Measurements from ENCODE around the gene ITGA8.
"Not testable (repeated sequence)": the region's sequence is repeated elsewhere in the genome, so short reads cannot be mapped to it uniquely, and the experiment has no call there.

GRCh38 chr10:15631205-15631604 is 88.5 kb downstream of the ITGA8 start:
- TF ChIP-seq CTCF, POLR2A, POLR2AphosphoS5 (IDR thresholded peaks at IDR 0.05): not testable (repeated sequence)
